ENCODE data around the gene KRT6B.
"Not testable (repeated sequence)": the region's sequence is repeated elsewhere in the genome, so short reads cannot be mapped to it uniquely, and the experiment has no call there.

Gene KRT6B

GRCh38 chr12:52464897-52465296 lies 13.0 kb upstream of the KRT6B start:
- DNase-seq: no peak

- no peak for DNase-seq
Measured at GRCh38 chr12:52461693-52462092, 9.7 kb upstream of the KRT6B start.

- no peak for DNase-seq
Measured at GRCh38 chr12:52458861-52459260, 6.9 kb upstream of the KRT6B start.

GRCh38 chr12:52455821-52456220 lies 3.9 kb upstream of the KRT6B start:
- peak; percentile 10 for DNase-seq

GRCh38 chr12:52454411-52455201 lies 2.7 kb upstream of the KRT6B start:
- DNase-seq: no peak

GRCh38 chr12:52448228-52448627 lies 3.7 kb downstream of the KRT6B start:
- no peak for DNase-seq

GRCh38 chr12:52447196-52447595 lies 4.8 kb downstream of the KRT6B start:
- not testable (repeated sequence) for DNase-seq

DNA sequence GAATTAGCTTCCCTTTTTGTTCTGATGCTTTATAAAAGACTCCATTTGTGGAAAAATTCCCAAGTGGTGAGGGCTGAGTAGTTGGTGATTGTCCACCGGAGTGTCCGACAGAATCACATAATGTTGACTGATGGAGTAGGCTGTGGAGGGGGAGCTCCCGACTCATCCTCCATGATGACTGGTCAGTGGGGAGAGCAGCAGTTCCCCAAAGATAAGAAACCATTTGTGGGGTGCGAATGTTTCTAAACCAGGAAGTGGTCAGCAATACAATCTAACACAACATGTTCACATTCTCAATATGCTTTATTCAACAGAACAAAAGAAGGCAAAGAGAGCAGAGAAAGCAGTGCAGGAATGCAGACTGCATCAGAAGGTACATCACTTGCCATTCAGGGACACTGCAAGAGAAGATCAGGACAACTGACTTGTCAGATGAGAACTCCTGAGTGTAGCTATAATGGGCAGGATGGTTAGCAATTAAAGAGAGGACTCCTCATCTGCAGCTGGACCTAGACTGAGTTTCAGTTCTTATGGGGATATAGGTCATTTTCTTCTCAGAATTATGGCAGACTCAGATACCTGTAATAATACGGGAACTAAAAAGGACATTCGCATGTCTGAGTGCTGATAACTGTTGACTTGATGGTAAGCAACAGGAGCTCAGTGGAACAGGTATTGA lies 5.4 kb downstream of the KRT6B start:
- no peak for DNase-seq

DNA sequence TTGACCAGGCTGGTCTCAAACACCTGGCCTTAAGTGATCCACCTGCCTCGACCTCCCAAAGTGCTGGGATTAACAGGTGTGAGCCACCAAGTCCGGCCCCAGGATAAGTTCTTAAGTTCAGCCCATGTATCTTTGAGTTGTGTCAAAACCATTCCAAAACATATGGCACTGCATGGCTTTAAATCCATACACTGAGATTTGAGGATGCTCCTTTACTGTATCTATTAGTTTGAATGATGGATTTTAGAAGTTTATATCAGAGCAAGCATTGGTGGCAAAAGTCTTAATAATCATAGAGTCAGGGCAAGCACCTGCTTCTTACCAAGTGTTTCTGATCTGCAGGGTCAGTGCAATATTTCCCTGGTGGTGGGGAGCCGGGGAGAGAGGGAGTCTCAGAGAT lies 6.1 kb downstream of the KRT6B start:
- DNase-seq: no peak

DNA sequence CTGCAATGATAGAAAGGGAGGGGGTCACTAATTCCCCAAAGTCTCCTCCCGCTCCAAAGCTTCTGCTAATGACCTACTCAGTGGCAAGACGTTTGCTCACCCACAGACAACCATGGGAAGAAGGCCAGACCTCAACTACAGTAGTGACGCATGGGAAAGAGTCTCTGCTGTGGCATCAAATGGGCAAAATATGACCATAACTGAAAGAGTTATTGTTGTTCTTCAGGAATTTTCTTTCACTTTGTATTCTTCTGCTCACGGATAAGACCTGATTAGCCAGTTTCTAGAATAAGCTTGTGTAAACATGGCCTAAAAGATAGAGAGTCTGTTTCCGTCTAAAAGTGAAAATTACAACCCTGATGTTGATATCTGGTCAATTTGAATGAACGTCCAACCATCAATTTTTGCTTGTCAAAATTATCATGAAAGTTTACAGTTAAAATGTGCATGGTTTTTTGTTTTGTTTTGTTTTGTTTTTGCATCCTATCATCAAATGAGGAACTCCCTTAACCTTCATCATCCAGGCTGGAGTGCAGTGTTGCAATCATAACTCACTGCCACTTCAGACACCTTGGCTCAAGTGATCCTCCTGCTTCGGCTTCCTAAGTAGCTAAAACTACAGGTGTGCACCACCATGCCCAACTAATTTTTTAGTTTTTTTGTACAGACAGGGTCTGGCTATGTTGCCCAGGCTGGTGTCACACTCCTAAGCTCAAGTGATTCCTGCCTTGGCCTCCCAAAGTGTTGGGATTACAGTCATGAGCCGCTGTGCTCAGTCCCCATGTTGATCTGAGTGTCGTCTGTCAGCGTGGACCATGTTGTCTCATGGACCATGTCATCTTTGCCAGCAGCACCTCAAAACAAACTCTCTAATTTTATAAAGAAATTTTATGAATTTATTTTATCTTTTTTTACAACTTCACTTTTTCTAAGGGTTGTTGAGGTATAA lies 7.0 kb downstream of the KRT6B start:
- no peak for DNase-seq

GRCh38 chr12:52443966-52444365 lies 8.0 kb downstream of the KRT6B start:
- no peak for DNase-seq

GRCh38 chr12:52442600-52443061 lies 9.3 kb downstream of the KRT6B start:
- peak; percentile 91 for DNase-seq

DNA sequence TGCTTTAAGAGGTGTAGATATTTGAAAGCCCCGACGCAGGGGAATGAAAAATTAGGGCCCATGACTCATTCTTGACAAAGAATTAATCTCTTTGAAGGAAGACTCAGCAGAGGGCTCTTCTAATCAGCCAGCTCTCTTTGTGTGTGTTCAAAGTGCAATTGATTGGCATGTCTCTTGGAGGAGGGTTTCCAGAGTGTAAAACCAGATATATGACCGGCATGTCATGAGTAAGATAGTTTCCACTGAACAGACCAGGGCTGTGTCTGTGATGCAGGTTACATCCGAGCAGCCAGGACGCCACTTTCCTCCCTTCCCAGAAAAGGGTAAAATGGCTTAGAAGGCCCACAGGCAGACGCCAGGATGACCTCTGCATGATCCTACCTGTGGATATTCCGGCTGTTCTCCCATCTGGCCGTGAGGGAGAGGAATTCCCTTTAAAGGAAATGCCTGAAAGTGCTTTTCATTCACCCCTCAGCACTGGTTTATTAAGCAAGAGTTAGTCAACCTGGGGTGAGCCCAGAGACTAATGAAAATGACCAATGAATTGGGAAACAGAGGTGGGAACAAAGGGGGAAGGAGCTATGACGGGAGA lies 10.5 kb downstream of the KRT6B start:
- peak; percentile 33 for DNase-seq

- DNase-seq: peak; percentile 74
Measured at GRCh38 chr12:52440821-52441319, 11.1 kb downstream of the KRT6B start.

- DNase-seq: no peak
Measured at GRCh38 chr12:52439845-52440244, 12.1 kb downstream of the KRT6B start.

- DNase-seq: no peak
Measured at GRCh38 chr12:52439420-52439819, 12.5 kb downstream of the KRT6B start.

- no peak for DNase-seq
Measured at GRCh38 chr12:52438305-52439301, 13.3 kb downstream of the KRT6B start.

- DNase-seq: no peak
Measured at GRCh38 chr12:52437508-52437907, 14.4 kb downstream of the KRT6B start.

GRCh38 chr12:52436828-52437474 lies 15.0 kb downstream of the KRT6B start:
- DNase-seq: no peak

DNA sequence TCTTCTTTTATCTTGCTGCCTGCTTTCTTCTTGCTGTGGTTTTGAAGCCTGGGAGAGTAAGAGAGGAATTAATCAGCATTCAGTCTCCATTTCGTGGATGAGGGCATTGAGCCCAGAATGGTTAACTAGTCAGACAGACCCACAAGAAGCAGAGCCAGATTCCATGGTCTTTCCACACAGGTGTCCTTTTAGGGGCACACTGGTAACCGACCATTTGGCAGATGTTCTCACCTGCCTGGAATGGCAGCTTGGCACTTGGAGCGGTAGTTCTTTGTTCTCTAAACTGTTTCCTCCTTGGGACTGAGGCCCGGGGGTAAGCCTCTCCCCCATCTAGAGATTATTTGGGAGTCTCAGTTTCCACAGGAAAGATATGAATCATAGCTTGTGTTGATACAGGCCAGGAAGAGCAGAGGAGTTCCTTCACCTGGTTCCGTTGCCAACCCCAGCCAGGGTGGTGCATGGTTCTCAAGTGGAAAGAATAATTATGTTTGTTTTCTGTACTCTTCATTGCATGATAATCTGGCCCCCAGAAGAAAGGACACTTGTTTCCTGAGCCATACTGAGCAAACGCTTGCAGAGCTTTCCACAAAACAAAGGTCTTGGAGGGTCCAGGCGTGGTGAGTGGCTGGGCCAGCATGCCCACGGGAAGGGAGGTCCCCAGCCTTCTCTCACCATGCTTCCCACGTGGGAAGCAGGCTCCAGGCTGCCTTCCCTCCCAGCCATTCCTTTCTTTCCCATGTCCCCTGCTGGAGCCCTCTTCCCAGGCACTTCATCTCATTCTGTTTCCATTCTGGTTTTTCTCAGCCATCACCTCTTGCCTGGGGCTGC lies 15.7 kb downstream of the KRT6B start:
- peak; percentile 26 for DNase-seq
